GM18873 (cell line): ENCODE data around the gene ABLIM3.

Experiments
- ATAC-seq: cut with Tn5 transposase; IDR thresholded peaks from one replicate; pipeline ENCODE4 v1.9.1; 2021; ENCODE audit warnings: mild to moderate bottlenecking, moderate library complexity, moderate number of reproducible peaks; ENCODE audit not compliant: unreplicated experiment, low FRiP score

Gene ABLIM3

DNA sequence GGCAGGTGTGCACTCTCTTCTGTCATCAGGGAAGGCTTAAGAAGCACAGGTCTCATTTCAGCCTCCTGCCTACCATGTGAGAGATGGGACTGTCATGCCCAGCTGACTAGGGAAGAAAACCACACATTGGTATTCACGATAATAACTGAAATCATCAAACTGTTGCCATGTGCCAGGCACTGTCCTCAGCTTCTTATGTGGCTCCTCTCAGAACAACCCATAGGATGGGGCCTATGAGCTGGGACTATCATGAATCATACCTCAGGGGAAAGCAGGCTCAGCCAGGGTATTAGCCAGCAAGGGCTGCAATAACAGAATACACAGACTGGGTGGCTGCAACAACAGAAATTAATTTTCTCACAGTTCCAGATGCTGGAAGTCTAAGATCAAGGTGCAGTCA is 133.6 kb downstream of the ABLIM3 start:
- no peak for ATAC-seq

- no peak for ATAC-seq
Observed at GRCh38 chr5:149277801-149278200, 136.5 kb downstream of the ABLIM3 start.

- ATAC-seq = no peak
Observed at GRCh38 chr5:149278451-149279210, 137.3 kb downstream of the ABLIM3 start.

DNA sequence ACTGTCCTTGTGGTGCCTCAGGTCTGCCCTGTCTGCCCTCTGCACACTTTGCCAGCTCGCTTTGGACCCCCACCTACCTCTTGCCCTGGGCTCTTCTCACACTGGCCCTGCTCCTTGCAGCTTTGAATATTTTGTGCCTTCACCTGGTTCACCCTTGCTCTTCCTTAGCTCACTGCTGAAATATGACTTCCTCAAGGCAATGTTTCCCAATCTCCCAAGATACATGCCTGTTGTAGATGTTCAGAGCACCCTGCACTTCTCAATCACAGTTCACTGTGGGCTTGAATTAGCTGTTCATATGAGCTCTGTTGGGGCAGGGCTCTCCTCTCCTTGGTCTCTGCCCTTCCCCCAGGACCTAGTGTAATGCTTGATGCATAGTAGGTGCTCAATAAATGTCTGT is 138.4 kb downstream of the ABLIM3 start:
- no peak for ATAC-seq

DNA sequence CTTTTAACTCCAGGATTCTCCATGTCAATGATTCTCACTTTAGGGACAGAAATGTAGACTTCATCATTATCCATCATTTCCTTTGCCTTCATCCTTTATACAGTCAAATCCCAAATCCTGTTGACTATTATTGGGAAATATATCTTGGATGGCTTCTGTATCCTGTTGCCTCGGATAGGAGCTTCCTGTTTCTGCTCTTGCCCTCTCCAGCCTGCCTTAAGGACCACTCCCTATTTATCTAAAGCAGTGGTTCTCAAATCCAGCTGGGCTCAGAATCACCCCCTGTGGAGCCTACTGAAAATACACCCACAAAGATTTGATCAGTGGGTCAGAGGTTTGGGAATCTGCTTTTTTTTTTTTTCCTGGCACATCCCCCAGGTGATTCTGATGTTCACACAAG is 138.8 kb downstream of the ABLIM3 start:
- ATAC-seq = no peak

DNA sequence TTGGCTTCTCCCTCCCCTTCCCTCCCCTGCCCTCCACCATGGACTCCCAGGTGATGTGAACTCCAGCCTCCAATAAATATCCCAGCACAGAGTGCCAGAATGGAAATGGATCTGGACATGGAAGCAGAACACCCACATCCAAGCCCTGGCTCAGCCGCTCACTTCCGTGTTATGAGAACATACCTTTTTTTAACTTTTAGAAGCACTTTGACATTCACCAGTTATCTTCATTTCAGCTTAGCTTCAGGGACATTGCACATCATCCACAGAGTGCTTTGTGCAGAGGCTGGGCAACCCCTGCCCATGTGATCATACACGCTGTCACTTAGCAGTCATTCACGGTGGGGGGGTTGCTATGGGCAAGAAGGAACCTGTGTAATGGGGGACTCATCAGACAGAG is 139.5 kb downstream of the ABLIM3 start:
- ATAC-seq = no peak

- ATAC-seq = no peak
Observed at GRCh38 chr5:149282027-149282965, 141.0 kb downstream of the ABLIM3 start.

GRCh38 chr5:149282966-149283332 is 141.7 kb downstream of the ABLIM3 start:
- ATAC-seq = no peak

- no peak for ATAC-seq
Observed at GRCh38 chr5:149283626-149284480, 142.6 kb downstream of the ABLIM3 start.

DNA sequence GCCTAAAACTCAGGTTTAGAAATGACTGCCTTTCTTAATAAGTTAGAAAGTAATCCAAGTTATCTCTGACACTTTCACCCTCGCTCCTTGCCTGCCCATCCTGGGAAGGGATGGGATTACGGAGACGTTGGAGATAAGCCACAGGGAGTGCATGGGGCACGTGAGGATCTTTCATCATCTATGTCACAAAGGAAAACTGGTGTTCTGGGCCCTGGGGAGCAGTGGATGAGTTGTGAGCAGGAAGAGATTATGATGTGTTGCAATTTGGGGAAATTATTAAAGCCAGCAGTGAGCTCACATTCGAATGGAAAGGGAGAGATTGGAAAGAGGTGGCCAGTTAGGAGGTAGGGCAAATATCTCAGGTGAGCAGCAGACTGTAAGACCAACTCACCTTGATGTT is 143.2 kb downstream of the ABLIM3 start:
- ATAC-seq = no peak

DNA sequence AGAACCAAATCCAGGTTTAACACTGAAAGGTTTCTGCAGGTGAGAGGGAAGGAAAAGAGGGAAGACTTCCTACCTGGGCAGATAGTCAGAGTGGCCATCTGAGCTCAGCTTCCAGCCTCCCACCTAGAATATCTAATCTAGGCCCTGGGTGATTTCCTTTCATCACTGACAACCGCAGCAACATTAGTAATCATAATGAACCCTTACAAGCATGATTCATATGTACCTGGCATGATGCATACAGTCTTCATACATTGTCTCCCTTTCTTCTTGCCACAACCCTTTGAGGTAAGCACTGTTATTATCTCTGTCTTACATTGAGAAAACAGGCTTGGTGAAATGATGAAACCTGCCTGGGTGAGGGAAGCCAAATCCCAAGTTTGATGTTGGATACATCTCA is 143.9 kb downstream of the ABLIM3 start:
- ATAC-seq = no peak

DNA sequence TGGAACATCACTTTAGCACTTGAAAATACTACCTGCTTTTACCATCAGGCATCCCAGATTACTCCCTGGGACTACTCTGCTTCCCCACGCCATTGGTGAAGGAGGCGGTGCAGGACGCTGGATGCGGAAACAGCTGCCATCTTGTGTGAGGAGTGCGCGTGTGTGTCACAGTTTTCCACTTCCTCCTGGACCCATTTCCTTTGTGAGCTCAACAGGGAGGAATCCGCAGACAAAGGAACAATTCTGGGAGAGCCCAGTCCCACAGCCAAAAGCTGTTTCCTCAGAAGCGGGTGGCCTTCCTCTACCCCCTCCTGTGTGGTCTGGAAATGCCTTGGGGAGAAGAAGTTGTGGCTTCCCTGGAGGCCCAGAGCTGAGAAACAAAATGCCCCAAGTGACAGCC is 147.1 kb downstream of the ABLIM3 start:
- ATAC-seq = no peak

DNA sequence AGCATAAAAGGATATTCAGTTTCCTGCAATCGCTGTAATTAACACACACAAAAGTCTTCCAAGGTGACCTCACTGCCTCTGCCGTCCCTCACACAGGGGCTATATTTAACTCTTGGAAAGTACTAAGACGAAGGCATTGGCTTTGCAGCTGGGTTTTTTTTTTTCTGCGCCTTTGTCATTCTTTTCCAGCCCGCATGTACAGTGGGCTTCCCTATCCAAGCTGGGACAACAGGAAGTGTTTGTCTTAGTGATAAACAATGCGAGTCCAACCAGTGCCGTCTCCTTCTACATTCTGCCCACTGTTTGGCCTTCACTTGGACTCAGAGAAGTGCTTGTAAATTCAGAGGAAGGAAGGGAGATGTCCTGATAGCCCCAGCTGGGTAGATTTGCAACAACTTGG is 148.0 kb downstream of the ABLIM3 start:
- no peak for ATAC-seq

- ATAC-seq = no peak
Observed at GRCh38 chr5:149294872-149295829, 153.9 kb downstream of the ABLIM3 start.

DNA sequence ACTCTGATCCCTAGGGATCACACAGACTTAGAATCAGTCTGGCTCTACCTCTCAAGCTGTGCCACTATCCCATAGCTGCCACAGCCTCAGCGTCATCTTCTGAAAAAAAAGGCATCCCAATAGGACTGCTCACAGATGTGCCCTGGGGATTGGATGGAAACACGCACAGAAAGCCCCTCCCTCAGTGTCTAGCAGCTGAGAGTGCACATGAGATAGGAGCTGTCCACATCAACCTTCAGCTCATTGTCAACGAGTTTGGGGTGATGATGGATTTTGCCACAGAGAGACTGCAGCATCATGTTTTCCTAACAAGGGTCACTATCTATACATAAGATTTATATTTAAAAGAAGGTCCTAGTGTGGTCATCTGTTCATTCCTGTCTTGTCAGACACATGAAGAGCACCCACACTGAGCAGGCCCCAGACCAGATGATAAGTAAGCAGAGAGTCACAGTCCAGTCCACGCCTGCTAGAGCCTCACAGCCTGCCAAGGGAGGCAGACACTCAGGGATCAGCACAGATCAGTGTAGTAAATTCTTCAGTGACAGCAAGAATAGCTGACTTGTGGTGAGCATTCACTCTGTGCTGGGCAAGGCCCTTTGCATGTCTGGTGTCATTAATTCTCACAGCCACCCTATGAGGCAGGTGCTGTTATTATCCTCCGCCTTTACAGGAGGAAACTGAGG is 156.2 kb downstream of the ABLIM3 start:
- ATAC-seq = no peak

DNA sequence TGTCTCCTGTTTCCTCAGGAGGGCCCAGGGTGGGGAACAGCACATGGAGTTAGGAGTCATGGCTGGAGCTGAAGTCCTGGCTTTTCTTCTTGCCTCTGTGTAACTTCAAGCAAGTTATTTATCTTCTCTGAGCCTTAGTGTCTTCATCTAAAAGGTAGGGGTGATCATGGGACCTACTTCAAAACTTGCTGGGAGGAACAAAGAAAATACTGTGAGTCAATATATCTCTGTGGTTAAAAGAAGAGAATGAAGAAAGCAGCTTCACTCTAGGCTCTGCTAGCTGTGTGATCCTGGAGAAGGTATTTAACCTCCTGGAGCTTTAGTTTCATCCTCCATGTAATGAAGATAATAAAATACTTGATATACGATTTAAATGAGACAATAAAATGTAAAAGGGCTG is 156.9 kb downstream of the ABLIM3 start:
- no peak for ATAC-seq

DNA sequence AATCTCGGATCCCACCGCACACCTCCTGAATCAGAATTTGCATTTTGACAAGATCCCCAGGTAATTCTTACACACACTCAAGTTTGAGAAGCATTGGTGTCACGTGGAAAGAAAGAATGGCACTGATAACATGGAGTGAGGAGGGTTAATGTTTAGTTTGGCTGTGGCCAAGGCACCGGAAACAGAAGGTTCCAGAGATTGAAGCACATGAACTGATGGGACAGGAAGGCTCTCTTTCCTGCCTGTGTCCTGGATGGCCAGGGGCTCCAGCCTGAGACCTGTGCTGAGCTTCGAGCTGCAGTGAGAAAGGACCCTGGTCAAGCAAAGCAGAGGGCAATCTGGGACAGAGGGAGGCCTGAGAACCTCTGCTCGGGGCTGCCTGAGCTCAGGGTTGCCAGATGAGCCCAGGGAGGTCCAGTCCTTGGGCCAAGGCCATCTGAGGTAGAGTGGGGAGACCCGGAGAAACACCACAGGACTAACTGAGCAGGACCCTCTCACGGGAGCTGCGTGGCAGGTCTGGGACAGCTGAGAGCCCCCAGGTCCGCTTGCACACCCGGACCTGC is 157.6 kb downstream of the ABLIM3 start:
- no peak for ATAC-seq

DNA sequence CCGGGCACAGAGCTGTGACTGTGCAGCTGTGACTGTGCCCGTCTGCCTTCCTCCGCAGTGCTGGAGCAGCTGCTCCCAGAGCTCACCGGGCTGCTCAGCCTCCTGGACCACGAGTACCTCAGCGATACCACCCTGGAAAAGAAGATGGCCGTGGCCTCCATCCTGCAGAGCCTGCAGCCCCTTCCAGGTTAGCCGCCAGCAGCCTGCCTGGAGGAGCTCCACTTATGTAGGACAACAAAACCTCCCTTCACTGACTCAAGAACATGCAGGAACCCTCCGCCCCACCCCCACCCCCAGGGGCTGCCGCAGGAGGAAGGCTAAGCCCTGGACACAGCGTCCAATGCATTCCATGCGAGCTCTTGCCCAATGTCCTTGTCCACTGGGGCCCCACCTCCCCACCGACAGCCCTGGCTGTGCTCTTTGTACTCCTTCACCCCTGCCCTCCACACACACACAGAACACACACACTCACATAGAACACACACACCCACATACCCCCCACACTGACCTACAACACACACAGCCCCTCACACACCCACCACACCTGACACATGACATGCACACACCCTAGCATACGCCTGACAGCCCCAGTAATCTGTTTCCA is 158.3 kb downstream of the ABLIM3 start:
- no peak for ATAC-seq
